Activated CD8-positive, alpha-beta T cell treated with anti-CD3 and anti-CD28 coated beads for 36 hours (primary cell): ENCODE results near the gene DHX16. TPM values are rescaled to one million over a fixed set of nuclear protein-coding genes. Genes with fewer than 3 reads are reported as not detected.
"Not testable (repeated sequence)": the region's sequence is repeated elsewhere in the genome, so short reads cannot be mapped to it uniquely, and the experiment has no call there.

Experiments
- ATAC-seq: fragments of 200-7000 bp; cut with Tn5 transposase; one replicate; pipeline ENCODE4 v1.10.0; 2021; ENCODE audit warnings: mild to moderate bottlenecking, moderate library complexity
- CTCF ChIA-PET: fragments of 350-600 bp; sonication (Branson Sonifier 250); formaldehyde crosslinking; loops from one replicate; lab custom pipeline; 2021; ENCODE audit warnings: antibody characterized with exemption; lab: Charles Lee
- POLR2A ChIA-PET: fragments of 350-600 bp; sonication (Branson Sonifier 250); formaldehyde crosslinking; loops from one replicate; lab custom pipeline; 2021; ENCODE audit warnings: antibody characterized with exemption; lab: Charles Lee
- DNase-seq: peaks from one replicate; pipeline ENCODE4 v3.0.0-alpha.2; 2020
- H3K27ac Mint-ChIP-seq: one replicate; pipeline ENCODE4 v1.8.0; 2021; ENCODE audit warnings: mild to moderate bottlenecking, mixed read lengths
- H3K27me3 Mint-ChIP-seq: one replicate; pipeline ENCODE4 v1.8.0; 2021; ENCODE audit warnings: mixed read lengths
- H3K36me3 Mint-ChIP-seq: one replicate; pipeline ENCODE4 v1.8.0; 2021; ENCODE audit warnings: low read depth, mixed read lengths
- H3K4me1 Mint-ChIP-seq: one replicate; pipeline ENCODE4 v1.8.0; 2021; ENCODE audit warnings: low read depth, mixed read lengths
- H3K4me3 Mint-ChIP-seq: one replicate; pipeline ENCODE4 v1.8.0; 2021; ENCODE audit warnings: mild to moderate bottlenecking, moderate library complexity, mixed read lengths
- H3K9me3 Mint-ChIP-seq: one replicate; pipeline ENCODE4 v1.8.0; 2021; ENCODE audit warnings: mixed read lengths
- CTCF ChIP-seq: fragments of 200-600 bp; IDR thresholded peaks from one replicate; pipeline ENCODE4 v1.8.0; 2022; ENCODE audit warnings: antibody characterized with exemption, mild to moderate bottlenecking
- intact Hi-C: fragments of 100-400 bp; cut with micrococcal nuclease; formaldehyde crosslinking; loops from one replicate; pipeline ENCODE4 v1.10.0; 2022
- total RNA-seq, 2 experiments: library from RNA; stranded (reverse); gene quantifications; one replicate each; pipeline ENCODE4 v1.2.3, GENCODE V29; 2021

Gene DHX16
- total RNA-seq, 2 experiments from 2014 or later = 31.1 to 31.3 TPM

GRCh38 chr6:30679765-30680535, 7.1 kb upstream of the DHX16 start:
- DNase-seq (no peak), ATAC-seq (no peak)
- Mint-ChIP-seq H3K27me3 (no peaks in the 10 kb centered on the region), H3K9me3 (no peaks in the 10 kb centered on the region), H3K36me3 (peaks cover 82% of the 10 kb centered on the region), H3K27ac (peak overlapping the region; percentile 95), H3K4me3 (peak overlapping the region; percentile 88), H3K4me1 (peaks cover 11% of the 10 kb centered on the region)
- POLR2A ChIA-PET = interaction anchor here (1.0 to 15.7 kb wide), 8 partner anchors 8 to 66 kb away, joined by 3 to 500 read pairs (median 8); partner anchors contain the start of genes DHX16, MDC1, MRPS18B and TUBB
- intact Hi-C loops = loop anchor here (2.0 to 5.0 kb wide), 3 partner anchors 51 to 132 kb away; partner anchors contain the start of genes MRPS18B and PPP1R10
- CTCF ChIA-PET = interaction anchor here (0.7 to 18.6 kb wide), 18 partner anchors 10 to 411 kb away, joined by 3 to 704 read pairs (median 5); partner anchors contain the start of genes GNL1, MDC1, NRM and TUBB
- TF ChIP-seq CTCF = no peak

GRCh38 chr6:30678964-30679726, 6.3 kb upstream of the DHX16 start:
- no peaks in the 10 kb centered on the region for H3K9me3 Mint-ChIP-seq
- peaks cover 11% of the 10 kb centered on the region for H3K4me1 Mint-ChIP-seq
- TF ChIP-seq CTCF = peak; percentile 97
- DNase-seq = peak; percentile 92
- intact Hi-C loops = loop anchor here (2.0 kb wide), 1 partner anchor 52 kb away; no protein-coding TSS in a partner anchor
- peak overlapping the region; percentile 95 for H3K27ac Mint-ChIP-seq
- peaks cover 74% of the 10 kb centered on the region for H3K36me3 Mint-ChIP-seq
- H3K27me3 Mint-ChIP-seq = no peaks in the 10 kb centered on the region
- ChIA-PET CTCF (interaction anchor here (0.6 to 18.6 kb wide), 33 partner anchors 10 to 412 kb away, joined by 3 to 704 read pairs (median 4); partner anchors contain the start of genes GNL1, GTF2H4, IER3 and MDC1), POLR2A (interaction anchor here (0.6 to 15.7 kb wide), 6 partner anchors 9 to 205 kb away, joined by 3 to 500 read pairs (median 4); partner anchors contain the start of genes DDR1, MDC1, MRPS18B and TUBB)
- peak; percentile 27 for ATAC-seq
- H3K4me3 Mint-ChIP-seq = peak overlapping the region; percentile 88

GRCh38 chr6:30676660-30677285, 4.0 kb upstream of the DHX16 start:
- intact Hi-C loops = no loop called here
- no peak for TF ChIP-seq CTCF
- POLR2A ChIA-PET = interaction anchor here (15.7 kb wide), 1 partner anchor 44 kb away, joined by 500 read pairs; the partner anchor contains the start of genes MDC1 and TUBB
- Mint-ChIP-seq H3K27ac (peak overlapping the region; percentile 44), H3K4me1 (peaks cover 16% of the 10 kb centered on the region), H3K27me3 (no peaks in the 10 kb centered on the region), H3K9me3 (no peaks in the 10 kb centered on the region), H3K4me3 (no peak overlapping the region), H3K36me3 (peaks cover 52% of the 10 kb centered on the region)
- DNase-seq = no peak
- no peak for ATAC-seq
- CTCF ChIA-PET = interaction anchor here (1.7 to 18.6 kb wide), 2 partner anchors 53 to 223 kb away, joined by 4 to 704 read pairs; partner anchors contain the start of genes MDC1 and TUBB

- DNase-seq (no peak), ATAC-seq (no peak)
- H3K4me1 Mint-ChIP-seq = peaks cover 32% of the 10 kb centered on the region
- TF ChIP-seq CTCF = no peak
- intact Hi-C loops = no loop called here
- ChIA-PET CTCF (interaction anchor here (1.5 to 18.6 kb wide), 2 partner anchors 53 to 59 kb away, joined by 4 to 704 read pairs; partner anchors contain the start of genes MDC1, MRPS18B and TUBB), POLR2A (interaction anchor here (1.1 to 15.7 kb wide), 3 partner anchors 50 to 181 kb away, joined by 3 to 500 read pairs (median 13); partner anchors contain the start of genes MDC1, MRPS18B, PPP1R10 and TUBB)
- no peaks in the 10 kb centered on the region for H3K27me3 Mint-ChIP-seq
- peaks cover 25% of the 10 kb centered on the region for H3K36me3 Mint-ChIP-seq
- peak overlapping the region; percentile 74 for H3K4me3 Mint-ChIP-seq
- no peaks in the 10 kb centered on the region for H3K9me3 Mint-ChIP-seq
- no peak overlapping the region for H3K27ac Mint-ChIP-seq
These were observed 1.9 kb downstream of the DHX16 start for GRCh38 chr6:30670760-30671527.

GRCh38 chr6:30666300-30666699, 6.5 kb downstream of the DHX16 start:
- intact Hi-C loops = not testable (repeated sequence)

More at GRCh38 chr6:30666300-30666699, 6.5 kb downstream of the DHX16 start:
- ChIA-PET POLR2A (interaction anchor here (1.3 kb wide), 1 partner anchor 33 kb away, joined by 3 read pairs; no protein-coding TSS in a partner anchor), CTCF (interaction anchor here (1.0 to 2.1 kb wide), 3 partner anchors 13 to 65 kb away, joined by 3 to 7 read pairs (median 6); no protein-coding TSS in a partner anchor)
- H3K27me3 Mint-ChIP-seq, H3K4me3 Mint-ChIP-seq, H3K9me3 Mint-ChIP-seq: not testable (repeated sequence)
- Mint-ChIP-seq H3K27ac (peak overlapping the region; percentile 83), H3K4me1 (peaks cover 25% of the 10 kb centered on the region), H3K36me3 (peaks cover 53% of the 10 kb centered on the region)
- ATAC-seq (peak; percentile 95), DNase-seq (peak; percentile 88)
